Measurements from ENCODE around the gene ELFN2. TPM values are rescaled to one million over a fixed set of nuclear protein-coding genes. Genes with fewer than 3 reads are reported as not detected.

ELFN2 gene
- total RNA-seq, 1 donor from 2014 or later = 0.26 TPM

DNA sequence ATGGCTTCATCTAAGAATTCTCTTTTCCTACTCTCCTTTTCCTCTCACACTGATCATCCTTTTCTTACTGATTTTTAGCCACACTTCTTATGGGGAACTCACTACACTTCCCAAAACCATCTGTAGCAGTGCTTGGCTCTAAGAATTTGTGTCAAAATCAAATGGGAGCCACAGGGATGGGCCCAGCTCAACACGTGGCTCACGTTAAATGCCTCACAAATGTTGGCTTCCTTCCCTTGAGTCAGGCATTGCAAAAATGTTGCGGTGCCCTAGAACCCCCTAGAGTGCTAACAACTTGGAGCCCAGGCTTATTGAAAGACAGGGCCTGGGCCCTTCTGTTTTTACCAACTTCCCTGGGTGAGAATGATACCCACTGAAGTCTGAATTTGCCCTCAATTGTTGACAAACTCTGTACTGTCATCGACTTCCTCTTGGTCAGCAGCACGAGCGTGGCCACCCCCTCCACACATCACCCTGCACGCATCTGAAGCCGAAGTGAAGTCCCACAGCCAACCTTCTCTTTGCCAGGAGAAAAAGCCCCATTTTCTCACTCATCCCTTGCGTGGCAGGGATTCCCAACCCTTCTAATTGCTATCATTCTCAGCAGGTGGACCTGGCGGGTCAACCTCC is 69.7 kb downstream of the ELFN2 start:
- H3K27me3 ChIP-seq (ENCODE audit: control insufficient read depth, insufficient read depth, low read length) = no peaks in the 10 kb centered on the region
- FAIRE-seq = peak; percentile 43
- no peak for DNase-seq (ENCODE audit: low read depth)
- no peaks in the 10 kb centered on the region for H3K36me3 ChIP-seq (ENCODE audit: control insufficient read depth, insufficient read depth, low read length)
- TF ChIP-seq, protein P1, sequence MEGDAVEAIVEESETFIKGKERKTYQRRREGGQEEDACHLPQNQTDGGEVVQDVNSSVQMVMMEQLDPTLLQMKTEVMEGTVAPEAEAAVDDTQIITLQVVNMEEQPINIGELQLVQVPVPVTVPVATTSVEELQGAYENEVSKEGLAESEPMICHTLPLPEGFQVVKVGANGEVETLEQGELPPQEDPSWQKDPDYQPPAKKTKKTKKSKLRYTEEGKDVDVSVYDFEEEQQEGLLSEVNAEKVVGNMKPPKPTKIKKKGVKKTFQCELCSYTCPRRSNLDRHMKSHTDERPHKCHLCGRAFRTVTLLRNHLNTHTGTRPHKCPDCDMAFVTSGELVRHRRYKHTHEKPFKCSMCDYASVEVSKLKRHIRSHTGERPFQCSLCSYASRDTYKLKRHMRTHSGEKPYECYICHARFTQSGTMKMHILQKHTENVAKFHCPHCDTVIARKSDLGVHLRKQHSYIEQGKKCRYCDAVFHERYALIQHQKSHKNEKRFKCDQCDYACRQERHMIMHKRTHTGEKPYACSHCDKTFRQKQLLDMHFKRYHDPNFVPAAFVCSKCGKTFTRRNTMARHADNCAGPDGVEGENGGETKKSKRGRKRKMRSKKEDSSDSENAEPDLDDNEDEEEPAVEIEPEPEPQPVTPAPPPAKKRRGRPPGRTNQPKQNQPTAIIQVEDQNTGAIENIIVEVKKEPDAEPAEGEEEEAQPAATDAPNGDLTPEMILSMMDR (IDR thresholded peaks at IDR 0.05; ENCODE audit: insufficient read depth, low read length, severe bottlenecking) = no peak
- H3K4me3 ChIP-seq (ENCODE audit: low read depth, low read length) = no peak overlapping the region

DNA sequence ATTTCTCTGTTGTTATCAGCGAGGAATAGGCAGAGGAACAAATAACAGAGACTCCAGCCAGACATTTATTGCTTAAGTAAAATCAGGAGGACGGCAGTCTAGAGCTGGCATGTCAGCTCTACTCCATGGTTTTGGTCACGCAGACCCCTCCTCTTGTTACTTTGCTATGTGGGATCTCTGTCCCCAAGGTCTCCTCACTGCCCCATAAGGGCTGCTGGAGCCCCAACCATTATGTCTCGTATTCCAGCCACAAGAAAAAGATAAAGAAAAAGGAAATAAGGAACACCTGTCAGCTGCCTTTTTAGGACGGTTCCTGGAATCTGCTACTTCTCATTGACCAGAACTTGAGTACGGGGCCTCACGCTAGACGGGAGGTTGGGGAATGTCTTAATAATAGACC is 70.4 kb downstream of the ELFN2 start:
- FAIRE-seq (no peak), DNase-seq (ENCODE audit: low read depth) (no peak)
- H3K27me3 ChIP-seq (ENCODE audit: control insufficient read depth, insufficient read depth, low read length) = no peaks in the 10 kb centered on the region
- TF ChIP-seq, protein P1 (IDR thresholded peaks at IDR 0.05; ENCODE audit: insufficient read depth, low read length, severe bottlenecking) = no peak
- no peaks in the 10 kb centered on the region for H3K36me3 ChIP-seq (ENCODE audit: control insufficient read depth, insufficient read depth, low read length)
- H3K4me3 ChIP-seq (ENCODE audit: low read depth, low read length) = no peak overlapping the region

DNA sequence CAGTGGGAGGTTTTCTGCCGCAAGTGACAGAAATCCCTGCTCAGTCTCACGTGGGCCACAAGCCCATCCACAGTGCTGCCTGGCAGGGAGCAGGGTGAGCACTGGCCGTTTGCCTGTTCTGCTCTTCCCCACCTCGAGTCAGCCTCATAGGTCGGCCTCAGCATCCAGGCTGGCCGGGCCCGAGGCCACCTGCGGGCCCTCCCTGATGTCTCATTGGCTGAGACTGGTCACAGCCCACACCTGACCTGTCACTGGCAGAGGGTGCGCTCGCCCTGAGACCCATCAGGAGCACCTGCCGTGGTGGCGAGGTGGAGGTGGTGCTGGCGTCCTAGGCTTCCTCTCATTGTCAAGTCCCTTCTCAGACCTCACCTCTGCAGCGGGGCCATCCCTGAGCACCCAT is 72.1 kb downstream of the ELFN2 start:
- no peaks in the 10 kb centered on the region for H3K27me3 ChIP-seq (ENCODE audit: control insufficient read depth, insufficient read depth, low read length)
- TF ChIP-seq, protein P1 (IDR thresholded peaks at IDR 0.05; ENCODE audit: insufficient read depth, low read length, severe bottlenecking) = no peak
- FAIRE-seq = no peak
- no peak overlapping the region for H3K4me3 ChIP-seq (ENCODE audit: low read depth, low read length)
- no peaks in the 10 kb centered on the region for H3K36me3 ChIP-seq (ENCODE audit: control insufficient read depth, insufficient read depth, low read length)
- no peak for DNase-seq (ENCODE audit: low read depth)

DNA sequence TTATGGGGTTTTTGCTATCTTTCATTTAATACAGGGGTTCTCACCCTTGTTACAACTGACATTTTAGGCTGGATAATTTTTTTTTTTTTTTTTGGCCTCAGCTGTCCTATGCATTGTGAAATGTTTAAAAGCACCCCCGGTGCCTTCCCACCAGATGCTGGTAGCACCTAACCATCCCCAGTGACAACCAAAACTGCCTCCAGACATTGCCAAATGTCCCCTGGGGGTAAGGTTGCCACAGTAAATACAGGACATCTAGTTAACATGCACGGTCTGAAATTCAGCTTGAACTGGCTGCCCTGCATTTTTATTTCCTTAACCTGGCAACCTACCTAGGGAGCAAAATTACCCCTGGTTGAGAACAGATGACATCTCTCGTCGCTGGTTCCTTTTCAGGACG is 72.6 kb downstream of the ELFN2 start:
- H3K36me3 ChIP-seq (ENCODE audit: control insufficient read depth, insufficient read depth, low read length) = no peaks in the 10 kb centered on the region
- FAIRE-seq = no peak
- no peak overlapping the region for H3K4me3 ChIP-seq (ENCODE audit: low read depth, low read length)
- H3K27me3 ChIP-seq (ENCODE audit: control insufficient read depth, insufficient read depth, low read length) = no peaks in the 10 kb centered on the region
- TF ChIP-seq, protein P1 (IDR thresholded peaks at IDR 0.05; ENCODE audit: insufficient read depth, low read length, severe bottlenecking) = no peak
- DNase-seq (ENCODE audit: low read depth) = no peak

DNA sequence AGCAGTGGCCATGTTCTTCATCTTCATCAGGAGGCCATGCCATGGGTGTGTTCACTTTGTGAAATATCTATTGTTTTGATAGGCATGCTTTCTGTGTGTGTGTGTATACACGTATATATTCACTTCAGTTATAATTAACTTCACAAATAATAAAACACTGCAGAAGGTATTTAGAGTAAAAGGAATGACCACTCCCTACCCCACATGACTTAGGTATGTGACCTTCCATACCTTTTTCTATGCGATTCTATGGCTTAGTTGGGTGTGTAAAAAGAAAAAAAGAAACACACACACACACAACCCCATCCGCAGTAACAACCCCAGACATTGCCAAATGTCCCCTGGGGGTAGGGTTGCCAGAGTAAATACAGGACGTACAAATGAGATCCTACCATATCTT is 73.0 kb downstream of the ELFN2 start:
- H3K27me3 ChIP-seq (ENCODE audit: control insufficient read depth, insufficient read depth, low read length) = no peaks in the 10 kb centered on the region
- TF ChIP-seq, protein P1 (IDR thresholded peaks at IDR 0.05; ENCODE audit: insufficient read depth, low read length, severe bottlenecking) = no peak

DNA sequence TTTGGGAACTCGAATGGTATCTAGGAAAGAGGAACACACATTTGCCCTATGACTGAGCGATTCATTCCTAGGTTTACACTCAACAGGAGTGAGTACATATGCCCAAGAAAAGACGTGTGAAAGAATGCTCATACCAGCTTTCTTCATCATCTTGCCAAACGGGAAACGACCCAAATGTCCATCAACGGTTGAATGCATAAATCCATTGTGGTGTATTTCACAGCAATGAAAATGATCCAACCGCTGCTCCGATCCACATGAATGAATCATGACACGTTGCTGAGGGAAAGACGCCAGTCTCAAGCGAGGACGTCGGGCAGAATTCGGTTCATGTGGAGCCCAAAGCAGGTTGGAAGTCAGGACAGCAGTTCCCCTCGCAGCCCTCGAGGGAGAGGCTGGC is 73.4 kb downstream of the ELFN2 start:
- peak; percentile 100 for FAIRE-seq
- Histone ChIP-seq H3K27me3 (ENCODE audit: control insufficient read depth, insufficient read depth, low read length) (no peaks in the 10 kb centered on the region), H3K36me3 (ENCODE audit: control insufficient read depth, insufficient read depth, low read length) (no peaks in the 10 kb centered on the region), H3K4me3 (ENCODE audit: low read depth, low read length) (no peak overlapping the region)
- TF ChIP-seq, protein P1 (IDR thresholded peaks at IDR 0.05; ENCODE audit: insufficient read depth, low read length, severe bottlenecking) = no peak
- DNase-seq (ENCODE audit: low read depth) = peak; percentile 98

More for the DNA sequence above, 73.0 kb downstream of the ELFN2 start:
- FAIRE-seq = no peak
- Histone ChIP-seq H3K36me3 (ENCODE audit: control insufficient read depth, insufficient read depth, low read length) (no peaks in the 10 kb centered on the region), H3K4me3 (ENCODE audit: low read depth, low read length) (no peak overlapping the region)
- no peak for DNase-seq (ENCODE audit: low read depth)

All from bronchial epithelial cell (primary cell).